ENCODE data around the gene PTPN1. TPM values are rescaled to one million over a fixed set of nuclear protein-coding genes. Genes with fewer than 3 reads are reported as not detected.

The PTPN1 gene
- polyA plus RNA-seq, 1 of the 3 experiments (the other 2 are of a cell fraction) = 23.6 TPM

DNA sequence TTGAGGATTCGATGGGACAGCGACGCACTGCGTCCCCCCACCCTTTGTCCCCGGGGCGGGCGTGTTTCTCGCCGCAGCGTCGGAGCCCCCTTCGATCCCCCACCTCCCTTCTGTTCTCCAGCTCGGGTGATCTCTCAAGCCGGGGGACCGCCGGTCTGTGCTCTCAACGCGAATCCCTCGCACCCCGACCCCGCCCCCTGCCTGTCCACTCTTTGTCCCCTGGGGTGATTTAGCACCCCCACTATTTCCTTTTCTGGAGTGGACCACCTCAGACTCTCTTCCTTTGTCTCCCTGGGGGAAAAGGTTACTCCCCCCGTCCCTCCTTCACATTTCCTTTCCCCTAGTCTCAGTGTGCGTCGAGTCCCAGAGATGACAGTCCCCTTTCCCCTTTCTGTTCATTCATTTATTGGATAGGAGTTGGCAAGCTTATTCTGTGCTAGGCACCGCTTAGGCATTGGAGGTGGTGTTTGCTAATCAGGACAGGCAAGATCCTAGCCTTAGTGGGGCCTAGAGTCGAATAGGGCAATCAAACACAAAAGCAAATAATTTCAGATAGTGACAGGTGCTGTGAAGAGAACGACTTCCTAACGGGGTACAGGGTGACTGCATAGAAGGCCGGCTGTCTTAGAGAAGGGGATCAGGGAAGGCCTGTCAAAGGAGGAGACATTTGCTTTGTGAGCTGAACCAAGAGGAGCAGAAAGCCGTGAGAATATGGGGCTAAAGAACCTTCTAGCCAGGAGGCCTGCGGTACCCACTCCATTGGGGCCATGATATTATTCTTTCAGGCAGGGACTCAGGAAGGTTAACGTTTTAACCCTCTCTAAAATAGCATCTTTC lies 741 bp downstream of the PTPN1 start:
- H3K9me2 ChIP-seq = no peaks in the 10 kb centered on the region
- H3F3A ChIP-seq (replicated peaks; ENCODE audit: insufficient read depth) = peaks cover 18% of the 10 kb centered on the region
- peaks cover 15 to 32% of the 10 kb centered on the region in 2 experiments for H3K4me1 ChIP-seq (ENCODE audit: control insufficient read depth in 1 of 2, insufficient read depth in 2 of 2, low read depth in 1 of 2, low read length in 1 of 2)
- peaks cover 41% of the 10 kb centered on the region for H4K20me1 ChIP-seq (ENCODE audit: insufficient read depth)
- no peak for TF ChIP-seq TCF12 (IDR thresholded peaks at IDR 0.05)
- no peak for TF ChIP-seq POLR2AphosphoS5 (IDR thresholded peaks at IDR 0.05; ENCODE audit: low read depth, low read length)
- TF ChIP-seq, protein P1, sequence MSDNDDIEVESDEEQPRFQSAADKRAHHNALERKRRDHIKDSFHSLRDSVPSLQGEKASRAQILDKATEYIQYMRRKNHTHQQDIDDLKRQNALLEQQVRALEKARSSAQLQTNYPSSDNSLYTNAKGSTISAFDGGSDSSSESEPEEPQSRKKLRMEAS (IDR thresholded peaks at IDR 0.05; ENCODE audit: low read depth) = no peak
- no peak for TF ChIP-seq FOXJ3 (CRISPR knock-in tag; IDR thresholded peaks at IDR 0.05)
- no peak for TF ChIP-seq RCOR1 (IDR thresholded peaks at IDR 0.05; ENCODE audit: low read length)
- TF ChIP-seq, protein P2, sequence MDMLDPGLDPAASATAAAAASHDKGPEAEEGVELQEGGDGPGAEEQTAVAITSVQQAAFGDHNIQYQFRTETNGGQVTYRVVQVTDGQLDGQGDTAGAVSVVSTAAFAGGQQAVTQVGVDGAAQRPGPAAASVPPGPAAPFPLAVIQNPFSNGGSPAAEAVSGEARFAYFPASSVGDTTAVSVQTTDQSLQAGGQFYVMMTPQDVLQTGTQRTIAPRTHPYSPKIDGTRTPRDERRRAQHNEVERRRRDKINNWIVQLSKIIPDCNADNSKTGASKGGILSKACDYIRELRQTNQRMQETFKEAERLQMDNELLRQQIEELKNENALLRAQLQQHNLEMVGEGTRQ (IDR thresholded peaks at IDR 0.05; ENCODE audit: borderline replicate concordance, low read depth, low read length) = no peak
- TF ChIP-seq YY1 (IDR thresholded peaks at IDR 0.05; ENCODE audit: low read depth) = no peak
- TF ChIP-seq ZBTB33 (IDR thresholded peaks at IDR 0.05; ENCODE audit: borderline replicate concordance, low read depth) = no peak
- no peak for TF ChIP-seq FOSL2 (IDR thresholded peaks at IDR 0.05; ENCODE audit: borderline replicate concordance, low read depth)
- TF ChIP-seq RXRA (IDR thresholded peaks at IDR 0.05; ENCODE audit: borderline replicate concordance, low read depth) = no peak
- 5% methylated on average over 25 of the region's 32 CpGs for WGBS (ENCODE audit: low lambda C conversion rate)
- ChIA-PET POLR2A (interaction anchor here (0.6 kb wide), 1 partner anchor 19 kb away, joined by 3 read pairs; no protein-coding TSS in a partner anchor), CTCF (interaction anchor here (0.9 to 3.3 kb wide), 6 partner anchors 13 to 76 kb away, joined by 3 to 13 read pairs (median 6); no protein-coding TSS in a partner anchor)
- H2AFZ ChIP-seq (ENCODE audit: low read depth) = peak overlapping the region; percentile 31; the same call in 1 of the 2 replicates
- H3K27ac ChIP-seq (ENCODE audit: low read depth in 2 of 2, low read length in 1 of 2) = peak overlapping the region; percentile 66 to 79; a peak in 3 of 4 replicates
- H3K36me3 ChIP-seq (replicated peaks in 1 of 2; ENCODE audit: control insufficient read depth in 1 of 2, insufficient read depth in 2 of 2, low read length in 1 of 2) = no peaks in the 10 kb centered on the region
- peak overlapping the region; percentile 71 to 97 for H3K4me3 ChIP-seq (ENCODE audit: low read depth in 2 of 2, low read length in 1 of 2)
- H3K9ac ChIP-seq = peak overlapping the region; percentile 95
- H3K79me2 ChIP-seq (ENCODE audit: insufficient read depth) = peaks cover 58% of the 10 kb centered on the region
- H3K27me3 ChIP-seq (ENCODE audit: insufficient read depth) = no peaks in the 10 kb centered on the region
- no peaks in the 10 kb centered on the region for H3K9me3 ChIP-seq
- DNase-seq = no peak
- H3K4me2 ChIP-seq = peak overlapping the region; percentile 95

GRCh38 chr20:50512323-50512722 lies 2.1 kb downstream of the PTPN1 start:
- H3K4me3 ChIP-seq (ENCODE audit: low read depth in 2 of 2, low read length in 1 of 2) = peak overlapping the region; percentile 71 to 97; a peak in 2 of 4 replicates
- H4K20me1 ChIP-seq (ENCODE audit: insufficient read depth) = peaks cover 53% of the 10 kb centered on the region
- peaks cover 72% of the 10 kb centered on the region for H3K79me2 ChIP-seq (ENCODE audit: insufficient read depth)
- ChIA-PET POLR2A (no interaction called here), CTCF (interaction anchor here (0.7 to 3.3 kb wide), 5 partner anchors 14 to 309 kb away, joined by 3 to 13 read pairs (median 6); no protein-coding TSS in a partner anchor)
- WGBS (ENCODE audit: low lambda C conversion rate) = 91% methylated on average over 1 of the region's 1 CpG
- H3F3A ChIP-seq (replicated peaks; ENCODE audit: insufficient read depth) = peaks cover 18% of the 10 kb centered on the region
- no peaks in the 10 kb centered on the region for H3K27me3 ChIP-seq (ENCODE audit: insufficient read depth)
- H3K4me2 ChIP-seq = peak overlapping the region; percentile 95
- H3K9me2 ChIP-seq = no peaks in the 10 kb centered on the region
- H3K9me3 ChIP-seq = no peaks in the 10 kb centered on the region
- no peaks in the 10 kb centered on the region for H3K36me3 ChIP-seq (replicated peaks in 1 of 2; ENCODE audit: control insufficient read depth in 1 of 2, insufficient read depth in 2 of 2, low read length in 1 of 2)
- H3K9ac ChIP-seq = peak overlapping the region; percentile 95; the same call in 1 of the 2 replicates
- DNase-seq = no peak
- H2AFZ ChIP-seq (ENCODE audit: low read depth) = no peak overlapping the region
- H3K4me1 ChIP-seq (ENCODE audit: control insufficient read depth in 1 of 2, insufficient read depth in 2 of 2, low read depth in 1 of 2, low read length in 1 of 2) = peaks cover 15 to 36% of the 10 kb centered on the region in 2 experiments
- TF ChIP-seq SMC3 (IDR thresholded peaks at IDR 0.05; ENCODE audit: low read depth, low read length) = no peak
- TF ChIP-seq NRF1 (IDR thresholded peaks at IDR 0.05; ENCODE audit: low read depth, low read length) = no peak
- TF ChIP-seq RFX5 (IDR thresholded peaks at IDR 0.05; ENCODE audit: low read length) = no peak
- TF ChIP-seq POLR2AphosphoS5 (IDR thresholded peaks at IDR 0.05; ENCODE audit: low read depth, low read length) = no peak
- TF ChIP-seq FOXJ3 (CRISPR knock-in tag; IDR thresholded peaks at IDR 0.05) = no peak
- TF ChIP-seq, protein P1 (IDR thresholded peaks at IDR 0.05; ENCODE audit: low read depth) = no peak
- TF ChIP-seq REST (IDR thresholded peaks at IDR 0.05; ENCODE audit: low read depth, low read length) = no peak
- TF ChIP-seq MXI1 (IDR thresholded peaks at IDR 0.05; ENCODE audit: low read depth, low read length) = no peak
- no peak for TF ChIP-seq TAF1 (IDR thresholded peaks at IDR 0.05; ENCODE audit: borderline replicate concordance, low read depth, low read length)
- TF ChIP-seq RXRA (IDR thresholded peaks at IDR 0.05; ENCODE audit: borderline replicate concordance, low read depth) = no peak
- no peak for TF ChIP-seq SIN3A (IDR thresholded peaks at IDR 0.05; ENCODE audit: borderline replicate concordance, low read depth, low read length)
- peak overlapping the region in 1 of 2 experiments; percentile 79; a peak in 2 of 4 replicates for H3K27ac ChIP-seq (ENCODE audit: low read depth in 2 of 2, low read length in 1 of 2)
